KBM-7 (cell line): ENCODE results near the gene KCNT1.
A peak's percentile ranks its signal among the peaks of the same experiment; 100 is the strongest.

Experiments used
- DNase-seq: peaks from one replicate; pipeline ENCODE4 v3.0.0-alpha.2; 2015
- in situ Hi-C: fragments of 300-500 bp; cut with MboI; formaldehyde crosslinking; loops from 2 replicates; pipeline ENCODE4 v1.14.3; 2020; ENCODE audit warnings: low sequenced_read_pairs, low pct_unique_long_range_greater_than_20kb, mixed read lengths

The KCNT1 gene

DNA sequence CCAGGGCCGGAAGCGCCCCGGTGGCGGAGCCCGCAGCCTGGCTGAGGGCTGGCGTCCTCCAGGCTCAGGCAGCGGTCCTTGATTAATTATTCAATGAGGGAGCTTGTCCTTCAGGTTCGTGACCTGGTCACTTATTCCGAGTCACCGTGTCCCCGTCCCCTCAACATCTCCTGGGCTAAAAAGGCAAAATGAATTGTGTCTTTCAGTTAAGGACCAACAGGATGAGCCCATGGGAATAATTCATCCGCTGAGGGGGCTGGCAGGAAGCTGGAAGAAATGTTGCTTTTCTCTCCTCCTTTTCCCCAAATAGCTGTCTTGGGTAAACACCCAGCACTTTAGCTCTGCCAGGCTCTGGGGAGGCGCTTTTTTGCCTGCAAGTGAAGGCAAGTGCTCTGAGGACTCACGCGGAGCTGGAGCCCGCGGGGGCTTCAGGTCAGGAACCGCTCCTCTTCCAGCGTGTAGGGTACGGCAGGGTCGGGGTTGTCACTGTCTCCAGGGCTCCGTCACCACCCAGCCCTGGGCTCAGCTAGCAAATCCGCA lies 13.1 kb downstream of the KCNT1 start:
- DNase-seq = no peak
- in situ Hi-C loops = no loop called here

- DNase-seq = no peak
- in situ Hi-C loops = no loop called here
Observed at GRCh38 chr9:135716045-135716444, 14.1 kb downstream of the KCNT1 start.

DNA sequence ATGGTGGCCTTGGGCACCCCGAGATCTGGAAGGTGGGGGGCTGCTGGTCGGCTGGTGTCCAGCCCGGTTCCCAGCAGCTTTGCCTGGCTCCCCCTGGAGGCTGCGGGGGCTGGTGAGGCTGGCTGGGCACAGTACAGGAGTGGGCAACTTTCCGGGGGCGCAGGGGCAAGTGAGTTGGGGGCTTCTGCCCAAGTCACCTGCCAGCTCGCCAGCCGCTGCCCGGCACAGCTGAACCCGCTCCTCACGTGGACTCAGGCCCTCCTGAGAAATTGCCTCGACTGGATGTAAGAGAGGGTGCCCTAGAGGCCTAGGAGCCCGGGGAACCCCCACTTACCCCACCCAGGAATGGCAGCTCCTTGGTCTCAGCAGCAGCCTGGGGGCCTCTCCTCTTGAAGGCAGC lies 15.4 kb downstream of the KCNT1 start:
- in situ Hi-C loops = no loop called here
- DNase-seq = no peak

GRCh38 chr9:135718616-135719015 lies 16.6 kb downstream of the KCNT1 start:
- DNase-seq = no peak
- in situ Hi-C loops = no loop called here

- no peak for DNase-seq
- in situ Hi-C loops = no loop called here
Observed at GRCh38 chr9:135719472-135719871, 17.5 kb downstream of the KCNT1 start.

- in situ Hi-C loops = no loop called here
- DNase-seq = no peak
Observed at GRCh38 chr9:135722365-135722764, 20.4 kb downstream of the KCNT1 start.

DNA sequence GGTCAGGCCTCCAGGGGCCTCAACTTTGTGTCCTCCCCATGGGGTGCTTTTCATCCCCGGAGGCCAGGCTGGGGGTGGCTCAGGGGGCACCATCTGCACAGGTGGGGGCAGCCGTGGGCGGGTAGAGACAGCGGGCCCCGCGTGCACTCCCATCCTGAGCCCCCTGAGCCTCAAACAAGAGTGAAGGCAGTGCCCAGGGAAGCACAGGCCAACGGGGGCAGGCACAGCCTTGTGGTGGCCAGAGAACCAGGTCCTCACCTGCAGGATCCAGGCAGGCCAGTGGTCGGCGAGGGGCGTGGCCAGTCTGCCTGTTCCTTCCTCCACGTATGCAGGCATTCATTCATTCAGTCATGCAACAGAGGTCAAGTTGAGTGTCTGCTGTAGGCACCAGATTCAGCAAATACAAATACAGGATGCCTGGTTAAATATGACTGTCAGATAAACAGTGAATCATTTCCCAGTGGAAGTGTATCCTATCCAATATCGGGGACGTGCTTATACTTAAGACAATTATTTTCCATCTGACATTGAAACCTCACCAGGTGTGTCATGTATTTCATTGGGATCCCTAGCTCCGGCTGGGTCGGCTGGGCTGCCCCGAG lies 22.3 kb downstream of the KCNT1 start:
- no peak for DNase-seq
- in situ Hi-C loops = no loop called here

DNA sequence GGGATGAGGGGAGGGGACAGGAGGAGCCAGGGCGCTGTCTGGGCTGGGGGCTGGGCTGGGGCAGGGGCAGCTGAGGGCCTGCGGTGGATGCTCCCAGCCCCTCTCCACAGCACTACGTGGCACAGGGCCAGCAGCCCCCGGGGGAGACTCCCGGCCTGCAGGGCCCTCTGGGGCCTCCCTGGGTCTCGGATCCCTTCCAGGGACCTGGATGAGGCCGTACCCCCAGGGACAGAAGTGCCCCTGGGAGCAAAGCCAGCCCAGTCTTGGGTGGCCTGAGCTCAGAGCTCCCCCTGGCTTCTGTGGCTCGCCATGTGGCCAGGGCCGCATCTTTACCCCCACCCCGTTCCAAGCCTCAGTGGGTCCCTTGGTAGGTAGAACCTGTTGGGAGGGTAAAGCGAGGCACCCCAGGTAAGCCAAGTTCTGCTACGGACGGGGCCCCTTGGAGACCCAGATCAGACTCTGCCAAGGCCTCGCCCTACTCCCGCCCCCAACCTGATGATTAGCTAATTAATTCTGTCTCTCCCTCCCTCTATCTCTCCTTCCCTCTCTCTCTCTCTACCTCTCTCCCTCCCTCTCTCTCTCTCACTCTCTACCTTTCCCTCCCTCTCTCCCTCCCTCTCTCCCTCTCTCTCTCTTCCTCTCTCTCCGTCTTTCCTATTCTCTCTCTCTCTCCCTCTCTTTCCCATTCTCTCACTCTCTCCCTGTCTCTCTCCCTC lies 24.3 kb downstream of the KCNT1 start:
- no peak for DNase-seq
- in situ Hi-C loops = no loop called here

DNA sequence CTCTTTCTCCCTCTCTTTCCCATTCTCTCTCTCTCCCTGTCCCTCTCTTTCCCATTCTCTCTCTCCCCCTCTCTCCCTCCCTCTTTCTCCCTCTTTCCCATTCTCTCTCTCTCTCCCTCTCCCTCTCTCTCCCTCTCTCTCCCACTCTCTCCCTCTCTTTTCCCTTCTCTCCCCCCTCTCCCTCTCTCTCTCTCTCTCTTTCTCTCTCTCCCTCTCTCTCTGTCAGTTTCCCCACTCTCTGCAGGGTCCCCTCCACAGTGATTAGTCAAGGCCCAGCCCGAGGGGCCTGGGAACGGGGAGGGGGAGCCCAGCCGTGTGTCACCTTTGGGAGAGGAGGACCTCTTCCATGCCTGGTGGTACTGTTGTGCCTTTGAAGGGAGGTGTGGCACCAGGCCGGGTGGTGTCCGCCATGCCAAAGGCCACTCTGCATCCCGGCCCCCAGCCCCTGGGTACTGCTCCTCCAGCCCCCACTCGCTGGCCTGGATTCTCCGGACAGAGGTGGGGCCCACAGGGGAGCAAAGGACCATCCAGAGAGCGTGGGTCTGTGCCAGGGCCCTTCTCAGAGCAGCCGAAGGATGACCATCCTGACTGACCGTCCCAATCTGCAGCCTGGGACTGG lies 25.4 kb downstream of the KCNT1 start:
- no peak for DNase-seq
- in situ Hi-C loops = no loop called here

GRCh38 chr9:135728436-135729110 lies 26.6 kb downstream of the KCNT1 start:
- no peak for DNase-seq
- in situ Hi-C loops = no loop called here

DNA sequence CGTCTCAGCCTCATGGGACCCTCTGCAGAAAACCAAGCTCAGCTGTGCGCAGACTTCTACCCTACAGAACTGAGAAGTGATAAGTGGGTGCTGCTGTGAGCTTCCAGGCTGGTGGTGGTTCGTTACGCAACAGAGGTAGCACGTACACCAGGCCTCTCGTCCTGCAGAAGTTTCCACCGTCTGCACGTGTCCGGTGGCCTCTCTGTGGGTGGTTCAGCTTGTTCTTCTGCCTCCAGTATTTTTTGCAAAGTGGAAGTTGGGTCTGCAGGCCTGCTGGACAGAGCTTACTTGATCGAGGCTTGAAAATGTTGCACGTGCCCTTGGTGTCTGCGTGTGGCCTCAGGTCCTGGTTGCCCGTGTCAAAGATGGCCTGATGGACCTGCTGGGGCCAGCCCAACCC lies 27.5 kb downstream of the KCNT1 start:
- DNase-seq = no peak
- in situ Hi-C loops = no loop called here

DNA sequence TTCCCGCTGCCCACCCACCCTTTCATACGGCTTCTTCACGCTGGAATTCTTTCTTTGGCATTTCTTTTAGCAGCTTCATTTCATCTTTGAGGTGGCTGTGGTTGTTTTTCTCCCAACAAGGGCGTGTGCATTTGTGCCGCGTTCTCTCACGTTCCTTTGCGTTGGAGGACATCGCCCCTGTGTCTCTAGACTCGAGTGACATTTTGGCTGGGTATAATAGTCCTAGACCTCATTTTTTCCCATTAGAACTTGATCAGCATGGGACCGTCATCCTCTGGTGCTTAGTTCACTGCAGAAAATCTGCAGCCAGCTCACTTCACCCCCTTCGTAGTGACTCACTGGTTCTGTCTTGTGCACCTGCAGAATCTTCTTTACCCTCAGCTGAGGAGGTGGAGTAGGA lies 29.5 kb downstream of the KCNT1 start:
- in situ Hi-C loops = no loop called here
- DNase-seq = no peak

DNA sequence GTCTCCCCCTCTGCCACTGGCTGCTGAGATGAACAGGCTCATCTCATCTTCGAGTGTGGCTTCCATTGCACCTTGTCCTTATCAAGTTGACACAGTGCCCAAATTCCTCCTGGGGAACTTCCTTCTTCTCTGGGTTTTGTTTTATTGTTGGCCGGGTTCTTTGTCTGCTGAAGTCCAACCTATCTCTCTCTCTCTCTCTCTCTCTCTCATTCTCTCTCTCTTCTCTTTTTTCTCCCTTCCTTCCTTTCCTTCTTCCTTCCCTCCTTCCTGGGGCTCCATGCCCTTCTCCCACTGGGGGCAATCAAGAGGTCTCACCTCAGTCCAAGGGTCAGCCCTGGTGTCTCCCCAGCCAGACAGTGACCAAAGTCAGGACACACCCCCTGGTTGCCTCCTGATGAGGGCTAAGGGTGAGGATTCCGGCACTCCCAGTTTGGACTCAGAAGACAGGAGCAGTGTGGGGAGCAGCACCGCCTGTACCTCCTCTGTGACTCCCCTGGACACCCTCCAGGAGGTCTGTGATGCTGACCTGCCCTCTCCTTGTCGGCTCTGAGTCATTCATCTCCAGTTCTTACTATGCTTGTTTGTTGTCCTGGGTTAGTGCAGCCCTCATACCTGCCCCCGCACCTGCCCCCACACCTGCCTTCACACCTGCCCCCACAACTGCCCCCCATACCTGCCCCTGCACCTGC lies 30.7 kb downstream of the KCNT1 start:
- in situ Hi-C loops = no loop called here
- peak; percentile 28 for DNase-seq

- in situ Hi-C loops = no loop called here
Observed at GRCh38 chr9:135734616-135735144, 32.7 kb downstream of the KCNT1 start.

DNA sequence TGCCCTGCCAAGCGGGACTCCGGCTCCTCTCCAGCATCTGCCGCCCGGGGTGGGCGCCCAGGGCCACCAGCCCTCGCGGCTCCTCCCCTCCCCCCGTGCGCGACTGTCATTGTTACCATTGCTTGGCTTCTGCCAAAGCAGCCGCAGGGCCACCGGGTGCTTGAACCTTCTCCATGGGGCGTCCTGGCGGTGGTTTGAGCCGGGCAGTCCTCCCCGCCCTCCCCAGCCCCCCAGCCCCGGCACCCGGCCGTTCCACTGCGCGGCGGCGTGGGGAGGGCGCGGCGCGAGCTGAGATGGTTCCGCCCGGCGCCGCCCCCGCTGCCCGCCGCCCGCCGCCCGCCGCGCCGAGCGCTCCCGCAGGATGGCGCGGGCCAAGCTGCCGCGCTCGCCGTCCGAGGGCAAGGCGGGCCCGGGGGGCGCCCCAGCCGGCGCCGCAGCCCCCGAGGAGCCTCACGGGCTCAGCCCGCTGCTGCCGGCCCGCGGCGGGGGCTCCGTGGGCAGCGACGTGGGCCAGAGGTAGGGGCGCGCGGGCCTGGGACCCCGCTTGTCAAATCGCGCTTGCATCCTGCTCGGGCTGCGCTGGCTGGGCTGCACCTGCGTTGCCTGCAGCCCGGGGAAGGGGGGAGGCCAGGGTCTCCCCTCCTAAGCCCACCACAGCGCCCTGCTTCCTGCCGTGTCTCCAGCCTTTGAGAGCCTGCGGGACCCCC lies 34.4 kb downstream of the KCNT1 start:
- DNase-seq = no peak
- in situ Hi-C loops = no loop called here

More at GRCh38 chr9:135734616-135735144, 32.7 kb downstream of the KCNT1 start:
- DNase-seq = no peak

DNA sequence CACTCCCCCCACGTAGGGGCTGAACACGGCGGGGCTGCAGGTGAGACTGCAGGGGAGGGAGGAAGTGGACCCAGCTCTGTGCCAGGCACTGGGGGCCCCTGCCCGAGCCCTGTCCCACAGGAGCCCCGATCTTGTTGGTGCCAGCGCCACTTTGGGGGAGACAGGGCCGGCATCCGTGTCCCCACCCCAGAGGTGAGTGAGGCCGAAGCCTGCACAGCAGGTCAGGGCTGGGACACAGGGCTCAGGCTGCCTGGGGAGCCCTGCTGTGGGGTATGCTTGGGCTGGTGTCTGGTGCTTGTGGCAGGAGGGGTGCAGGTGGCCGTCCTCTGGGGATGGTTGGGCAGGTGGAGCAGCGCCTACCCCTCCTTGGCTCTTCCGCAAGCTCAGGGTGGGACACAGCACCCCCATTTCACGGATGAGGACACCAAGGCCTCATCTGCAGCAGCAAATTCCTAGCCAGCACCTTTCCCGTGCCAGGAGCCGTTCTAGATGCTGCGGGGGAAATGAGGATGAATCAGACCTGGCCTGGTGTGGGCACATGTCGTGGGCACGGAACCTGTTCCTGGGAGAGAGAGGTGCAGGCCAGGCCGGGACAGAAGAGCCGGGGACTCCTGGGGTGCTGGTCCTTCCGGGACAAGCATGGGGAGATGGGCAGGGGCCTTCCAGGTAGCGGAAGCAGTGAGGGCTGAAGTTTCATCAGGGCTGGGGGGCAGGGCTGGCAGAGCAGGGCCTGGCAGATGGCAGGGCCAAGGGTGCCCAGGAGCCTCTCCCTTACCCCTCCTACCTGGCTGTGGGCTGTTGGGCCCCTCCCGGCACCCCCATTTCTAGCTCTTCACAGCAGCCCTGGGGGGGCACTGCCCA lies 35.2 kb downstream of the KCNT1 start:
- in situ Hi-C loops = no loop called here
- no peak for DNase-seq

- in situ Hi-C loops = no loop called here
- no peak for DNase-seq
Observed at GRCh38 chr9:135737840-135738521, 36.0 kb downstream of the KCNT1 start.
